GM12878 (cell line): ENCODE data around the gene TNRC18.
"Not testable (repeated sequence)": the region's sequence is repeated elsewhere in the genome, so short reads cannot be mapped to it uniquely, and the experiment has no call there.

Source experiments
- BACH1 ChIP-seq: fragments of 450-650 bp; IDR thresholded peaks from 2 replicates; pipeline ENCODE4 v1.6.1; 2017; ENCODE audit warnings: mild to moderate bottlenecking, borderline replicate concordance
- NFXL1 ChIP-seq: fragments of 450-650 bp; IDR thresholded peaks from 2 replicates; pipeline ENCODE4 v1.6.1; 2017; ENCODE audit warnings: antibody characterized with exemption, mild to moderate bottlenecking, borderline replicate concordance
- NRF1 ChIP-seq: conservative IDR thresholded peaks from 2 replicates; pipeline ENCODE4 v1.6.1; 2011; ENCODE audit warnings: mild to moderate bottlenecking, low read depth, low read length, improper control_type of control experiment
- POLR2A ChIP-seq: IDR thresholded peaks from 2 replicates; pipeline ENCODE4 v1.6.1; 2011; ENCODE audit warnings: low read depth, mild to moderate bottlenecking, low read length
- ZZZ3 ChIP-seq: IDR thresholded peaks from 2 replicates; pipeline ENCODE4 v1.6.1; 2011; ENCODE audit warnings: low read depth; ENCODE audit not compliant: control insufficient read depth, insufficient read length
- TF ChIP-seq, protein P1 (sequence below), 3 experiments: IDR thresholded peaks in 2 of 3; conservative IDR thresholded peaks in 1 of 3; 2 replicates each; pipeline ENCODE4 v1.5.1; 2011; ENCODE audit warnings: low read depth in 3 of 3, low read length in 3 of 3, mild to moderate bottlenecking in 3 of 3, control low read depth in 2 of 3, moderate library complexity in 2 of 3, inconsistent platforms in 1 of 3, mixed read lengths in 1 of 3; ENCODE audit not compliant: control insufficient read depth in 2 of 3, insufficient read depth in 1 of 3; ENCODE audit errors: extremely low read depth in 1 of 3
- TF ChIP-seq, protein P2 (sequence below): fragments of 150-350 bp; IDR thresholded peaks from 2 replicates; pipeline ENCODE4 v1.6.1; 2016; ENCODE audit warnings: low read depth, low read length
- TF ChIP-seq, protein P3 (sequence below): IDR thresholded peaks from 2 replicates; pipeline ENCODE4 v1.6.1; 2011; ENCODE audit warnings: low read depth, mild to moderate bottlenecking, low read length, moderate library complexity, borderline replicate concordance; ENCODE audit errors: extremely low read depth
- TF ChIP-seq, protein P4 (sequence below): IDR thresholded peaks from 2 replicates; pipeline ENCODE4 v1.6.1; 2011; ENCODE audit warnings: borderline replicate concordance, low read depth, mild to moderate bottlenecking, moderate library complexity, mixed read lengths, low read length; ENCODE audit not compliant: insufficient read depth; ENCODE audit errors: extremely low read length

DNA sequence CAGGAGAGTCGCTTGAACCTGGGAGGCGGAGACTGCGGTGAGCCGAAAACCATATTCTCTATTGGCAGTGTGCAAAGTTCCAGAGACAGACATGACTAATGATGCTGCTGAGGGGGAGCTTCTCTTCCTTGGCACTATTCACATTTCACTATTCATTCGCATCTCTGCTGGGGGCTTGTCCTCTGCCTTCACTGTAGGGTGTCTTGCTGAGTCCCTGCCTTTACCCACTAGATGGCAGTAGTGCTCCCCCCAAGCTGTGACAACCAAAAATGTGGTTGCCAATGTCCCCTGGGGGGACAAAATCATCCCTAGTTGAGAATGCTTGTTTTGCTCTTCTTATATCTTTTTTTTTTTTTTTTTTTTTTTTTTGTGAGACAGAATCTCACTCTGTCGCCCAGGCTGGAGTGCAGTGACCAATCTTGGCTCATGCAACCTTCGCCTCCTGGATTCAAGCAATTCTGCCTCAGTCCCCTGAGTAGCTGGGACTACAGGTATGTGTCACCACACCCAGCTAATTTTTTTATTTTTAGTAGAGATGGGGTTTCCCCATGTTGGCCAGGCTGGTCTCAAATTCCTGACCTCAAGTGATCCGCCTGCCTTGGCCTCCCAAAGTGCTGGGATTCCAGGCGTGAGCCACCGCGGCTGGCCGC, 57.5 kb downstream of the TNRC18 start:
- TF ChIP-seq, protein P1, sequence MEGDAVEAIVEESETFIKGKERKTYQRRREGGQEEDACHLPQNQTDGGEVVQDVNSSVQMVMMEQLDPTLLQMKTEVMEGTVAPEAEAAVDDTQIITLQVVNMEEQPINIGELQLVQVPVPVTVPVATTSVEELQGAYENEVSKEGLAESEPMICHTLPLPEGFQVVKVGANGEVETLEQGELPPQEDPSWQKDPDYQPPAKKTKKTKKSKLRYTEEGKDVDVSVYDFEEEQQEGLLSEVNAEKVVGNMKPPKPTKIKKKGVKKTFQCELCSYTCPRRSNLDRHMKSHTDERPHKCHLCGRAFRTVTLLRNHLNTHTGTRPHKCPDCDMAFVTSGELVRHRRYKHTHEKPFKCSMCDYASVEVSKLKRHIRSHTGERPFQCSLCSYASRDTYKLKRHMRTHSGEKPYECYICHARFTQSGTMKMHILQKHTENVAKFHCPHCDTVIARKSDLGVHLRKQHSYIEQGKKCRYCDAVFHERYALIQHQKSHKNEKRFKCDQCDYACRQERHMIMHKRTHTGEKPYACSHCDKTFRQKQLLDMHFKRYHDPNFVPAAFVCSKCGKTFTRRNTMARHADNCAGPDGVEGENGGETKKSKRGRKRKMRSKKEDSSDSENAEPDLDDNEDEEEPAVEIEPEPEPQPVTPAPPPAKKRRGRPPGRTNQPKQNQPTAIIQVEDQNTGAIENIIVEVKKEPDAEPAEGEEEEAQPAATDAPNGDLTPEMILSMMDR (IDR thresholded peaks at IDR 0.05 in 2 of 3, conservative IDR thresholded peaks at IDR 0.05 in 1 of 3; ENCODE audit: control insufficient read depth in 2 of 3, extremely low read depth in 1 of 3, insufficient read depth in 1 of 3, low read depth in 3 of 3, low read length in 3 of 3): peak; percentile 73 to 85 (median 83)
- not testable (repeated sequence) for TF ChIP-seq NFXL1, POLR2A, ZZZ3, NRF1, BACH1
- TF ChIP-seq, protein P2, sequence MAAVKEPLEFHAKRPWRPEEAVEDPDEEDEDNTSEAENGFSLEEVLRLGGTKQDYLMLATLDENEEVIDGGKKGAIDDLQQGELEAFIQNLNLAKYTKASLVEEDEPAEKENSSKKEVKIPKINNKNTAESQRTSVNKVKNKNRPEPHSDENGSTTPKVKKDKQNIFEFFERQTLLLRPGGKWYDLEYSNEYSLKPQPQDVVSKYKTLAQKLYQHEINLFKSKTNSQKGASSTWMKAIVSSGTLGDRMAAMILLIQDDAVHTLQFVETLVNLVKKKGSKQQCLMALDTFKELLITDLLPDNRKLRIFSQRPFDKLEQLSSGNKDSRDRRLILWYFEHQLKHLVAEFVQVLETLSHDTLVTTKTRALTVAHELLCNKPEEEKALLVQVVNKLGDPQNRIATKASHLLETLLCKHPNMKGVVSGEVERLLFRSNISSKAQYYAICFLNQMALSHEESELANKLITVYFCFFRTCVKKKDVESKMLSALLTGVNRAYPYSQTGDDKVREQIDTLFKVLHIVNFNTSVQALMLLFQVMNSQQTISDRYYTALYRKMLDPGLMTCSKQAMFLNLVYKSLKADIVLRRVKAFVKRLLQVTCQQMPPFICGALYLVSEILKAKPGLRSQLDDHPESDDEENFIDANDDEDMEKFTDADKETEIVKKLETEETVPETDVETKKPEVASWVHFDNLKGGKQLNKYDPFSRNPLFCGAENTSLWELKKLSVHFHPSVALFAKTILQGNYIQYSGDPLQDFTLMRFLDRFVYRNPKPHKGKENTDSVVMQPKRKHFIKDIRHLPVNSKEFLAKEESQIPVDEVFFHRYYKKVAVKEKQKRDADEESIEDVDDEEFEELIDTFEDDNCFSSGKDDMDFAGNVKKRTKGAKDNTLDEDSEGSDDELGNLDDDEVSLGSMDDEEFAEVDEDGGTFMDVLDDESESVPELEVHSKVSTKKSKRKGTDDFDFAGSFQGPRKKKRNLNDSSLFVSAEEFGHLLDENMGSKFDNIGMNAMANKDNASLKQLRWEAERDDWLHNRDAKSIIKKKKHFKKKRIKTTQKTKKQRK: not testable (repeated sequence)
- TF ChIP-seq, protein P3, sequence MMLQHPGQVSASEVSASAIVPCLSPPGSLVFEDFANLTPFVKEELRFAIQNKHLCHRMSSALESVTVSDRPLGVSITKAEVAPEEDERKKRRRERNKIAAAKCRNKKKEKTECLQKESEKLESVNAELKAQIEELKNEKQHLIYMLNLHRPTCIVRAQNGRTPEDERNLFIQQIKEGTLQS: not testable (repeated sequence)
- TF ChIP-seq, protein P4, sequence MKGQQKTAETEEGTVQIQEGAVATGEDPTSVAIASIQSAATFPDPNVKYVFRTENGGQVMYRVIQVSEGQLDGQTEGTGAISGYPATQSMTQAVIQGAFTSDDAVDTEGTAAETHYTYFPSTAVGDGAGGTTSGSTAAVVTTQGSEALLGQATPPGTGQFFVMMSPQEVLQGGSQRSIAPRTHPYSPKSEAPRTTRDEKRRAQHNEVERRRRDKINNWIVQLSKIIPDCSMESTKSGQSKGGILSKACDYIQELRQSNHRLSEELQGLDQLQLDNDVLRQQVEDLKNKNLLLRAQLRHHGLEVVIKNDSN: not testable (repeated sequence)
